Smooth muscle cell (in vitro differentiated cells): ENCODE data around the gene S1PR4. TPM values are rescaled to one million over a fixed set of nuclear protein-coding genes. Genes with fewer than 3 reads are reported as not detected.

Source experiments
- DNase-seq: peaks from one replicate; lab custom pipeline; 2025; ENCODE audit not compliant: unreplicated experiment; lab: John Stamatoyannopoulos, UW
- H2AFZ ChIP-seq: fragments of 200-600 bp; sonication (generic); 2 replicates; pipeline ENCODE4 v1.6.0; 2016; ENCODE audit warnings: antibody characterized with exemption, low read depth, mild to moderate bottlenecking
- H3F3A ChIP-seq: fragments of 200-600 bp; sonication (generic); 2 replicates; pipeline ENCODE4 v1.6.0; 2017; ENCODE audit warnings: antibody characterized with exemption, low read depth
- H3K27ac ChIP-seq: fragments of 200-600 bp; sonication (generic); 2 replicates; pipeline ENCODE4 v1.5.1; 2016; ENCODE audit warnings: low read depth, mild to moderate bottlenecking
- H3K27me3 ChIP-seq: fragments of 200-600 bp; sonication (generic); 2 replicates; pipeline ENCODE4 v1.6.1; 2016; ENCODE audit warnings: low read depth, mild to moderate bottlenecking
- H3K36me3 ChIP-seq: fragments of 200-600 bp; sonication (generic); 2 replicates; pipeline ENCODE4 v1.5.1; 2016; ENCODE audit warnings: low read depth
- H3K4me1 ChIP-seq: fragments of 200-600 bp; sonication (generic); 2 replicates; pipeline ENCODE4 v1.5.1; 2016; ENCODE audit warnings: low read depth
- H3K4me2 ChIP-seq: fragments of 200-600 bp; sonication (generic); 2 replicates; pipeline ENCODE4 v1.6.0; 2016; ENCODE audit warnings: mild to moderate bottlenecking
- H3K4me3 ChIP-seq: fragments of 200-600 bp; sonication (generic); 2 replicates; pipeline ENCODE4 v1.5.1; 2016; ENCODE audit warnings: mild to moderate bottlenecking
- H3K79me2 ChIP-seq: fragments of 200-600 bp; sonication (generic); 2 replicates; pipeline ENCODE4 v1.6.0; 2016; ENCODE audit warnings: low read depth, mild to moderate bottlenecking
- H3K9ac ChIP-seq: fragments of 200-600 bp; sonication (generic); 2 replicates; pipeline ENCODE4 v1.6.0; 2016; ENCODE audit warnings: low read depth
- H3K9me3 ChIP-seq: fragments of 200-600 bp; sonication (generic); replicated peaks from 2 replicates; pipeline ENCODE4 v1.5.1; 2016; ENCODE audit warnings: low read depth
- H4K20me1 ChIP-seq: fragments of 200-600 bp; sonication (generic); 2 replicates; pipeline ENCODE4 v1.6.0; 2016; ENCODE audit warnings: low read depth
- CTCF ChIP-seq: fragments of 200-600 bp; sonication (generic); IDR thresholded peaks from 2 replicates; pipeline ENCODE4 v1.5.1; 2017; ENCODE audit warnings: borderline replicate concordance, mild to moderate bottlenecking, antibody characterized with exemption; ENCODE audit not compliant: insufficient read depth, poor library complexity, severe bottlenecking
- whole genome bisulfite sequencing: methylation state at CpG from one replicate; pipeline ENCODE4 v1.1.7; 2016; ENCODE audit warnings: low lambda C conversion rate; 5-methylcytosine and 5-hydroxymethylcytosine counted together
- polyA plus RNA-seq: library from polyadenylated mRNA; unstranded; fragments of >200 nt; fragmentation: Nextera tagmentation; extraction: Ambion mirVana; gene quantifications from 2 replicates; pipeline ENCODE4 v1.2.1, GENCODE V29; 2016
- total RNA-seq: library from RNA; depleted of rRNA; stranded (reverse); fragments of >200 nt; gene quantifications from 2 replicates; pipeline ENCODE4 v1.2.3, GENCODE V29; 2014

S1PR4 gene
- total and polyA plus RNA-seq, 2 experiments from 2014 or later = not detected

- Histone ChIP-seq H4K20me1 (no peaks in the 10 kb centered on the region), H3K4me3 (no peak overlapping the region), H2AFZ (no peak overlapping the region), H3K4me1 (no peaks in the 10 kb centered on the region), H3K27me3 (no peaks in the 10 kb centered on the region), H3K27ac (no peak overlapping the region), H3K79me2 (no peaks in the 10 kb centered on the region), H3K4me2 (no peak overlapping the region), H3K9ac (no peak overlapping the region), H3K9me3 (no peaks in the 10 kb centered on the region), H3F3A (no peaks in the 10 kb centered on the region), H3K36me3 (no peaks in the 10 kb centered on the region)
- 90% methylated on average over 23 of the region's 23 CpGs for WGBS
- no peak for DNase-seq
- TF ChIP-seq CTCF = no peak
Observed at GRCh38 chr19:3157096-3157845, 21.3 kb upstream of the S1PR4 start.

DNA sequence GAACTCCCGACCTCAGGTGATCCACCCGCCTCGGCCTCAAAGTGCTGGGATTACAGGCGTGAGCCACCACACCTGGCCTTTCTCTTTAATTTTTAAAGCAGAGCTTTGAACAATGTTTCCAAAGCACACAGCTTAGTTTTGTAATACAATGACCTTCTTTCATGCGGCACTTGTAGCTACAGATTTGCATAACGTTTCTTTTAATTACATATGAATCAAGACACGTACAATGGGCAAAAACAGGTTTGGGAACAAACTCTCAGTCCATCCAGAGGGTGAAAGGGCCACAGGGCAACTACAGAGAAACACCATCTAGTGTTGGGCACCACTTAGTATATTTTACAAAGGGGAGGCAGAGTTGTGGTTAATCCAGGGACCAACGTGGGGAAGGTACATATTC is 19.0 kb upstream of the S1PR4 start:
- no peaks in the 10 kb centered on the region for H3F3A ChIP-seq
- H3K9ac ChIP-seq = no peak overlapping the region
- no peaks in the 10 kb centered on the region for H4K20me1 ChIP-seq
- no peaks in the 10 kb centered on the region for H3K36me3 ChIP-seq
- no peaks in the 10 kb centered on the region for H3K4me1 ChIP-seq
- H3K79me2 ChIP-seq = no peaks in the 10 kb centered on the region
- H2AFZ ChIP-seq = no peak overlapping the region
- H3K4me3 ChIP-seq = no peak overlapping the region
- WGBS = 75% methylated on average over 8 of the region's 8 CpGs
- no peak for TF ChIP-seq CTCF
- H3K27me3 ChIP-seq = no peaks in the 10 kb centered on the region
- no peak for DNase-seq
- no peak overlapping the region for H3K27ac ChIP-seq
- H3K9me3 ChIP-seq = no peaks in the 10 kb centered on the region
- H3K4me2 ChIP-seq = no peak overlapping the region

DNA sequence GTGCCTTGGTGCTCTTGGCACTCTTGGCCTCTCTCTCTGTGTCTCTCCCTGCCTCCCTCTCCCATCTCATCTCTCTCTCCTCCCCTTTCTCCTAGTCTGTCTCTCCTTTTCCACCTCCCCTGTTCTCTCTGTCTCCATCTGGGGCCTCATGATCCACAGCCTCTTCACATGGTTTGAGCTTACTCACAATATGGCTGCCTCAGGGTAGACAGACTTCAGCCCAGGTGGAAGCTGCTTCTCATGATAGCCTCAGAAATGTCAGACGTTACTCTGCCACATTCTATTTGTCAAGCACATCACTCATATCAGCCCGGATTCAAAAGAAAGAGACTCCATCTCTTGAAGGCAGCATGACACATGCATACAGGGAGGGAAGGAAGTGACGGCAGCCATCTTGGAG is 18.4 kb upstream of the S1PR4 start:
- H3K9me3 ChIP-seq = no peaks in the 10 kb centered on the region
- no peak overlapping the region for H3K4me2 ChIP-seq
- 93% methylated on average over 3 of the region's 3 CpGs for WGBS
- no peaks in the 10 kb centered on the region for H3F3A ChIP-seq
- TF ChIP-seq CTCF = no peak
- no peak overlapping the region for H3K4me3 ChIP-seq
- no peaks in the 10 kb centered on the region for H4K20me1 ChIP-seq
- no peaks in the 10 kb centered on the region for H3K4me1 ChIP-seq
- DNase-seq = no peak
- no peak overlapping the region for H3K27ac ChIP-seq
- no peak overlapping the region for H3K9ac ChIP-seq
- H3K79me2 ChIP-seq = no peaks in the 10 kb centered on the region
- H3K36me3 ChIP-seq = no peaks in the 10 kb centered on the region
- no peak overlapping the region for H2AFZ ChIP-seq
- H3K27me3 ChIP-seq = no peaks in the 10 kb centered on the region

DNA sequence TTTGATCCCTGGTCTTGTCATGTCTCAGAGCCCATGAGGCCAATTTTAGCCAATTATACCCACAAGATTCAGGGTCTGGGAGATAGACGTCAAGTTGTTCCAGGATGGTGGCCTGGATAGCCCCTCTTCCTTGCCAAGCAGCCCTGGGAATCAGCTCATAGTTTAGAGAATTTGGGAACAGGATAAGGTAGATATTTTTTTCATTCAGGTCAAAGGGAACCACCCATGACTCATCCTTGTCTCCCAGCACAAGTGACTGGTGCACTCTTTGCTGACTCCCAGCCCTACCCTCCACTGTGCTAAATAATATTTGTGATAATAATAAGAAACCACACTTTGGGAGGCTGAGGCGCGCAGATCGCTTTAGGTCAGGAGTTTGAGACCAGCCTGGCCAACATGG is 17.1 kb upstream of the S1PR4 start:
- no peaks in the 10 kb centered on the region for H3K9me3 ChIP-seq
- H3K4me2 ChIP-seq = no peak overlapping the region
- H3K4me1 ChIP-seq = no peaks in the 10 kb centered on the region
- no peak for TF ChIP-seq CTCF
- H4K20me1 ChIP-seq = no peaks in the 10 kb centered on the region
- no peaks in the 10 kb centered on the region for H3F3A ChIP-seq
- no peak overlapping the region for H3K27ac ChIP-seq
- no peaks in the 10 kb centered on the region for H3K79me2 ChIP-seq
- no peak overlapping the region for H3K9ac ChIP-seq
- H2AFZ ChIP-seq = no peak overlapping the region
- H3K36me3 ChIP-seq = no peaks in the 10 kb centered on the region
- no peaks in the 10 kb centered on the region for H3K27me3 ChIP-seq
- DNase-seq = no peak
- no peak overlapping the region for H3K4me3 ChIP-seq
- 92% methylated on average over 4 of the region's 4 CpGs for WGBS
